HG03565 (cell line): Measurements from ENCODE around the gene EYS.

Experiments
- ATAC-seq: cut with Tn5 transposase; IDR thresholded peaks from one replicate; pipeline ENCODE4 v1.9.1; 2021; ENCODE audit warnings: mild to moderate bottlenecking, moderate library complexity; ENCODE audit not compliant: unreplicated experiment

The EYS gene

GRCh38 chr6:64988148-64988547, 718.9 kb downstream of the EYS start:
- ATAC-seq, result no peak

- no peak for ATAC-seq
Measured at GRCh38 chr6:64987066-64987465, 720.0 kb downstream of the EYS start.

GRCh38 chr6:64985726-64986125, 721.3 kb downstream of the EYS start:
- no peak for ATAC-seq

- ATAC-seq, result no peak
Measured at GRCh38 chr6:64984948-64985347, 722.1 kb downstream of the EYS start.

- no peak for ATAC-seq
Measured at GRCh38 chr6:64983089-64983488, 723.9 kb downstream of the EYS start.

GRCh38 chr6:64973142-64973541, 733.9 kb downstream of the EYS start:
- no peak for ATAC-seq

- ATAC-seq, result no peak
Measured at GRCh38 chr6:64969139-64969538, 737.9 kb downstream of the EYS start.

- ATAC-seq, result no peak
Measured at GRCh38 chr6:64955435-64955848, 751.6 kb downstream of the EYS start.

GRCh38 chr6:64949257-64949656, 757.8 kb downstream of the EYS start:
- ATAC-seq, result no peak

GRCh38 chr6:64948261-64948660, 758.8 kb downstream of the EYS start:
- no peak for ATAC-seq

GRCh38 chr6:64945450-64945849, 761.6 kb downstream of the EYS start:
- no peak for ATAC-seq

GRCh38 chr6:64932486-64932885, 774.5 kb downstream of the EYS start:
- ATAC-seq, result no peak

GRCh38 chr6:64930681-64931080, 776.3 kb downstream of the EYS start:
- no peak for ATAC-seq

- ATAC-seq, result no peak
Measured at GRCh38 chr6:64926051-64926450, 781.0 kb downstream of the EYS start.

GRCh38 chr6:64920257-64920656, 786.8 kb downstream of the EYS start:
- ATAC-seq, result no peak

- ATAC-seq, result no peak
Measured at GRCh38 chr6:64914124-64914523, 792.9 kb downstream of the EYS start.

GRCh38 chr6:64912966-64913365, 794.1 kb downstream of the EYS start:
- no peak for ATAC-seq

- ATAC-seq, result no peak
Measured at GRCh38 chr6:64908104-64908503, 798.9 kb downstream of the EYS start.

GRCh38 chr6:64904616-64905015, 802.4 kb downstream of the EYS start:
- no peak for ATAC-seq

GRCh38 chr6:64902596-64902995, 804.4 kb downstream of the EYS start:
- ATAC-seq, result no peak

GRCh38 chr6:64896939-64897338, 810.1 kb downstream of the EYS start:
- no peak for ATAC-seq

- ATAC-seq, result no peak
Measured at GRCh38 chr6:64895945-64896344, 811.1 kb downstream of the EYS start.

- ATAC-seq, result no peak
Measured at GRCh38 chr6:64890609-64891008, 816.4 kb downstream of the EYS start.

- ATAC-seq, result no peak
Measured at GRCh38 chr6:64889144-64889543, 817.9 kb downstream of the EYS start.
